HEK293T (cell line): ENCODE measurements around the gene FAM171A2.

Source experiments
- BHLHE40 ChIP-seq: fragments of 450-650 bp; IDR thresholded peaks from 2 replicates; pipeline ENCODE4 v1.6.1; 2016; ENCODE audit warnings: mild to moderate bottlenecking, moderate library complexity, borderline replicate concordance
- FOXK2 ChIP-seq: fragments of 450-650 bp; IDR thresholded peaks from 2 replicates; pipeline ENCODE4 v1.6.1; 2016; ENCODE audit warnings: mild to moderate bottlenecking
- FOXM1 ChIP-seq: fragments of 450-650 bp; IDR thresholded peaks from 2 replicates; pipeline ENCODE4 v1.6.1; 2017; ENCODE audit warnings: mild to moderate bottlenecking, borderline replicate concordance
- HDGF ChIP-seq: fragments of 450-650 bp; IDR thresholded peaks from 2 replicates; pipeline ENCODE4 v1.6.1; 2017; ENCODE audit warnings: antibody characterized with exemption, borderline replicate concordance
- SP1 ChIP-seq: fragments of 450-650 bp; IDR thresholded peaks from 2 replicates; pipeline ENCODE4 v1.6.1; 2017
- TARDBP ChIP-seq: fragments of 450-650 bp; IDR thresholded peaks from 2 replicates; pipeline ENCODE4 v1.6.1; 2016
- ZNF384 ChIP-seq: fragments of 450-650 bp; IDR thresholded peaks from 2 replicates; pipeline ENCODE4 v1.6.1; 2016
- TF ChIP-seq, protein P1 (sequence below): fragments of 450-650 bp; IDR thresholded peaks from 2 replicates; pipeline ENCODE4 v1.6.1; 2016

GRCh38 chr17:44322236-44322895 lies 41.3 kb downstream of the FAM171A2 start:
- TF ChIP-seq FOXK2 = no peak
- no peak for TF ChIP-seq SP1
- TF ChIP-seq FOXM1 = no peak
- no peak for TF ChIP-seq HDGF
- TF ChIP-seq TARDBP = no peak
- TF ChIP-seq ZNF384 = no peak
- TF ChIP-seq, protein P1, sequence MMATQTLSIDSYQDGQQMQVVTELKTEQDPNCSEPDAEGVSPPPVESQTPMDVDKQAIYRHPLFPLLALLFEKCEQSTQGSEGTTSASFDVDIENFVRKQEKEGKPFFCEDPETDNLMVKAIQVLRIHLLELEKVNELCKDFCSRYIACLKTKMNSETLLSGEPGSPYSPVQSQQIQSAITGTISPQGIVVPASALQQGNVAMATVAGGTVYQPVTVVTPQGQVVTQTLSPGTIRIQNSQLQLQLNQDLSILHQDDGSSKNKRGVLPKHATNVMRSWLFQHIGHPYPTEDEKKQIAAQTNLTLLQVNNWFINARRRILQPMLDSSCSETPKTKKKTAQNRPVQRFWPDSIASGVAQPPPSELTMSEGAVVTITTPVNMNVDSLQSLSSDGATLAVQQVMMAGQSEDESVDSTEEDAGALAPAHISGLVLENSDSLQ = no peak
- TF ChIP-seq BHLHE40 = no peak
